SK-N-SH (cell line): ENCODE measurements around the gene CNBP. TPM values are rescaled to one million over a fixed set of nuclear protein-coding genes. Genes with fewer than 3 reads are reported as not detected.

Experiments
- CTCF ChIA-PET: fragments of 300-600, 350-600 bp; formaldehyde crosslinking; extraction: SDS; loops from one replicate; lab custom pipeline; 2021; lab: Yijun Ruan, JAX
- POLR2A ChIA-PET: fragments of 350-600 bp; sonication (Branson Sonifier 250); formaldehyde crosslinking; extraction: SDS; loops from one replicate; lab custom pipeline; 2020; ENCODE audit warnings: antibody characterized with exemption, inconsistent platforms; lab: Yijun Ruan, JAX
- DNase-seq: peaks from one replicate; pipeline ENCODE4 v3.0.0; 2012
- H2AFZ ChIP-seq: fragments of 200-600 bp; sonication (generic); 2 replicates; pipeline ENCODE4 v1.8.1; 2016; ENCODE audit warnings: antibody characterized with exemption, mild to moderate bottlenecking, low read depth
- H3F3A ChIP-seq: fragments of 200-600 bp; sonication (generic); replicated peaks from 2 replicates; pipeline ENCODE3; 2016; ENCODE audit warnings: antibody characterized with exemption, mild to moderate bottlenecking; ENCODE audit not compliant: insufficient read depth
- H3K27ac ChIP-seq, 2 experiments: fragments of 200-500 bp in 1 of 2; fragments of 200-600 bp in 1 of 2; sonication (Bioruptor generic) in 1 of 2; sonication (generic), shearing (Covaris generic) in 1 of 2; 2 replicates each; pipeline versions ENCODE4 v1.5.1 to v1.6.1; 2014 to 2016; ENCODE audit warnings: low read depth in 2 of 2, inconsistent platforms in 1 of 2, low read length in 1 of 2, mild to moderate bottlenecking in 1 of 2, mixed read lengths in 1 of 2
- H3K27me3 ChIP-seq: fragments of 200-600 bp; sonication (generic), shearing (Covaris generic); 2 replicates; pipeline ENCODE4 v1.6.1; 2016; ENCODE audit warnings: mixed run types; ENCODE audit not compliant: insufficient read depth
- H3K36me3 ChIP-seq, 2 experiments: fragments of 200-500 bp in 1 of 2; fragments of 200-600 bp in 1 of 2; sonication (Bioruptor generic) in 1 of 2; sonication (generic) in 1 of 2; replicated peaks in 1 of 2; 2 replicates each; pipeline versions ENCODE3 to v1.5.1; 2014 to 2016; ENCODE audit warnings: low read length in 1 of 2, mild to moderate bottlenecking in 1 of 2; ENCODE audit not compliant: insufficient read depth in 2 of 2, control insufficient read depth in 1 of 2
- H3K4me1 ChIP-seq, 2 experiments: fragments of 200-500 bp in 1 of 2; fragments of 200-600 bp in 1 of 2; sonication (Bioruptor generic) in 1 of 2; sonication (generic), shearing (Covaris generic) in 1 of 2; 2 replicates each; pipeline versions ENCODE4 v1.5.1 to v1.6.1; 2014 to 2016; ENCODE audit warnings: low read depth in 1 of 2, low read length in 1 of 2, mixed run types in 1 of 2; ENCODE audit not compliant: insufficient read depth in 2 of 2, control insufficient read depth in 1 of 2
- H3K4me2 ChIP-seq: fragments of 200-600 bp; sonication (generic), shearing (Covaris generic); 2 replicates; pipeline ENCODE4 v1.6.1; 2017; ENCODE audit warnings: mixed run types
- H3K4me3 ChIP-seq, 2 experiments: fragments of 200-500 bp in 1 of 2; fragments of 200-600 bp in 1 of 2; sonication (Bioruptor generic) in 1 of 2; sonication (generic), shearing (Covaris generic) in 1 of 2; 2 replicates each; pipeline versions ENCODE4 v1.5.1 to v1.8.1; 2014 to 2016; ENCODE audit warnings: low read depth in 2 of 2, inconsistent platforms in 1 of 2, low read length in 1 of 2, mild to moderate bottlenecking in 1 of 2, mixed read lengths in 1 of 2, moderate library complexity in 1 of 2
- H3K79me2 ChIP-seq: fragments of 200-600 bp; sonication (generic); 2 replicates; pipeline ENCODE4 v1.8.1; 2017; ENCODE audit warnings: mild to moderate bottlenecking; ENCODE audit not compliant: insufficient read depth
- H3K9ac ChIP-seq: fragments of 200-600 bp; sonication (generic); 2 replicates; pipeline ENCODE4 v1.6.1; 2017; ENCODE audit warnings: mixed run types
- H3K9me2 ChIP-seq: fragments of 200-600 bp; sonication (generic); 2 replicates; pipeline ENCODE4 v1.6.1; 2017; ENCODE audit warnings: mixed run types
- H3K9me3 ChIP-seq: fragments of 200-600 bp; sonication (generic); 2 replicates; pipeline ENCODE4 v1.6.1; 2017; ENCODE audit warnings: mixed run types, mild to moderate bottlenecking, moderate library complexity
- H4K20me1 ChIP-seq: fragments of 200-600 bp; sonication (generic); 2 replicates; pipeline ENCODE4 v1.6.1; 2017; ENCODE audit warnings: mild to moderate bottlenecking, mixed run types; ENCODE audit not compliant: insufficient read depth
- EZH2phosphoT487 ChIP-seq: fragments of 200-600 bp; sonication (generic); IDR thresholded peaks from 2 replicates; pipeline ENCODE4 v1.6.1; 2017; ENCODE audit warnings: low read depth, mixed run types, mild to moderate bottlenecking, antibody characterized with exemption, moderate library complexity, borderline replicate concordance
- FOXJ3 ChIP-seq: sonication (generic); formaldehyde crosslinking; IDR thresholded peaks from 2 replicates; pipeline ENCODE4 v1.5.1; 2020; ENCODE audit warnings: mild to moderate bottlenecking, missing genetic modification reagents
- POLR2AphosphoS5 ChIP-seq: IDR thresholded peaks from 2 replicates; pipeline ENCODE4 v1.6.1; 2012; ENCODE audit warnings: low read depth, low read length
- RAD21 ChIP-seq: IDR thresholded peaks from 2 replicates; pipeline ENCODE4 v1.6.1; 2012; ENCODE audit warnings: mild to moderate bottlenecking, low read length
- RFX5 ChIP-seq: IDR thresholded peaks from 2 replicates; pipeline ENCODE4 v1.6.1; 2012; ENCODE audit warnings: mild to moderate bottlenecking, improper control_type of control experiment, low read length
- TCF12 ChIP-seq: IDR thresholded peaks from 2 replicates; pipeline ENCODE4 v1.4.0; 2012
- USF2 ChIP-seq: fragments of 150-350 bp; IDR thresholded peaks from 2 replicates; pipeline ENCODE4 v1.6.1; 2017; ENCODE audit warnings: antibody characterized with exemption, low read length, low read depth, borderline replicate concordance
- YY1 ChIP-seq: IDR thresholded peaks from 2 replicates; pipeline ENCODE4 v1.4.0; 2012; ENCODE audit warnings: low read depth, mild to moderate bottlenecking
- WGBS: methylation state at CpG from one replicate; pipeline ENCODE4 v1.1.6; 2017; ENCODE audit warnings: low lambda C conversion rate; 5-methylcytosine and 5-hydroxymethylcytosine counted together
- polyA plus RNA-seq, 3 experiments: library from polyadenylated mRNA; depleted of rRNA; stranded (reverse); fragments of >200 nt; gene quantifications; 2 replicates each; pipeline ENCODE4 v1.2.3, GENCODE V29; 2012
- TF ChIP-seq, protein P1 (sequence below): IDR thresholded peaks from 2 replicates; pipeline ENCODE4; 2012
- TF ChIP-seq, protein P2 (sequence below): IDR thresholded peaks from 2 replicates; pipeline ENCODE4 v1.4.0; 2012; ENCODE audit warnings: low read depth, borderline replicate concordance
- TF ChIP-seq, protein P3 (sequence below): IDR thresholded peaks from 2 replicates; pipeline ENCODE4 v1.6.1; 2012; ENCODE audit warnings: mild to moderate bottlenecking, low read depth, low read length, moderate library complexity
- TF ChIP-seq, protein P4 (sequence below): IDR thresholded peaks from 2 replicates; pipeline ENCODE4 v1.4.0; 2012; ENCODE audit warnings: low read depth, borderline replicate concordance

Gene CNBP
- polyA plus RNA-seq, 1 of the 3 experiments (the other 2 are of a cell fraction) = 240 TPM

GRCh38 chr3:129187857-129188256 is 4.2 kb upstream of the CNBP start:
- H3F3A ChIP-seq = peaks cover 21% of the 10 kb centered on the region
- H3K36me3 ChIP-seq = no peaks in the 10 kb centered on the region
- 48% methylated on average over 1 of the region's 1 CpG for WGBS

DNA sequence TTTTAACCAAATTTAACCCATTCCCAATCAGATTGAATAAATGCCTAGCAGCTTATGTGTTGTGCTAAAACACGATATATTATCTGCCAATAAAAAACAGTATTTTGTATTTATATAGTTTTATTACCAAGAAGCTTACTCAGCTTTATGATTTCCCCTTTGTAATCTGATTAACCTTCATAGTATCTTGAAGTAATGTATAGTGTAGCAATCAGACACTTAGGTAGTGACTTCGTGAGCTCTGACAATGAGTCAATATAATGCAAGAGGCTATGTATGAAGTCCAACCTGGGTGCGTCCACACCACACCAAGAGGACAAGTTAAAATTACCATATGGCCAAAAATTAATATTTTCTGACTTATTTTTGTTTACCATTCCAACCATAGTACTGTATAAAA is 2.1 kb upstream of the CNBP start:
- no peak overlapping the region for H3K9ac ChIP-seq
- peaks cover 13% of the 10 kb centered on the region for H3F3A ChIP-seq
- WGBS = 88% methylated on average over 3 of the region's 3 CpGs
- H3K9me2 ChIP-seq = no peaks in the 10 kb centered on the region
- H3K9me3 ChIP-seq = no peaks in the 10 kb centered on the region
- no peaks in the 10 kb centered on the region for H3K27me3 ChIP-seq
- DNase-seq = no peak
- peaks cover 3 to 4% of the 10 kb centered on the region in 2 experiments; a peak in 3 of 4 replicates for H3K4me1 ChIP-seq
- no peak overlapping the region for H3K27ac ChIP-seq
- CTCF ChIA-PET = interaction anchor here (0.9 to 2.4 kb wide), 4 partner anchors 18 to 215 kb away, joined by 3 to 14 read pairs (median 3); a partner anchor contains a TSS
- H3K4me3 ChIP-seq = no peak overlapping the region
- POLR2A ChIA-PET = no interaction called here
- H3K79me2 ChIP-seq = peaks cover 55% of the 10 kb centered on the region
- no peak overlapping the region for H2AFZ ChIP-seq
- 0 out of 2 replicates have a peak overlapping the region, but pooled peaks have one; percentile 90 for H3K4me2 ChIP-seq
- peaks cover 22% of the 10 kb centered on the region for H4K20me1 ChIP-seq
- H3K36me3 ChIP-seq = peaks cover 0 to 3% of the 10 kb centered on the region in 2 experiments
- TF ChIP-seq POLR2AphosphoS5 (no peak), USF2 (no peak), YY1 (no peak), TCF12 (no peak), FOXJ3 (CRISPR knock-in tag) (no peak), RAD21 (no peak)
- TF ChIP-seq, protein P1, sequence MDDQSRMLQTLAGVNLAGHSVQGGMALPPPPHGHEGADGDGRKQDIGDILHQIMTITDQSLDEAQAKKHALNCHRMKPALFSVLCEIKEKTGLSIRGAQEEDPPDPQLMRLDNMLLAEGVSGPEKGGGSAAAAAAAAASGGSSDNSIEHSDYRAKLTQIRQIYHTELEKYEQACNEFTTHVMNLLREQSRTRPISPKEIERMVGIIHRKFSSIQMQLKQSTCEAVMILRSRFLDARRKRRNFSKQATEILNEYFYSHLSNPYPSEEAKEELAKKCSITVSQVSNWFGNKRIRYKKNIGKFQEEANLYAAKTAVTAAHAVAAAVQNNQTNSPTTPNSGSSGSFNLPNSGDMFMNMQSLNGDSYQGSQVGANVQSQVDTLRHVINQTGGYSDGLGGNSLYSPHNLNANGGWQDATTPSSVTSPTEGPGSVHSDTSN = no peak
- TF ChIP-seq, protein P2, sequence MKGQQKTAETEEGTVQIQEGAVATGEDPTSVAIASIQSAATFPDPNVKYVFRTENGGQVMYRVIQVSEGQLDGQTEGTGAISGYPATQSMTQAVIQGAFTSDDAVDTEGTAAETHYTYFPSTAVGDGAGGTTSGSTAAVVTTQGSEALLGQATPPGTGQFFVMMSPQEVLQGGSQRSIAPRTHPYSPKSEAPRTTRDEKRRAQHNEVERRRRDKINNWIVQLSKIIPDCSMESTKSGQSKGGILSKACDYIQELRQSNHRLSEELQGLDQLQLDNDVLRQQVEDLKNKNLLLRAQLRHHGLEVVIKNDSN = no peak
- TF ChIP-seq, protein P3, sequence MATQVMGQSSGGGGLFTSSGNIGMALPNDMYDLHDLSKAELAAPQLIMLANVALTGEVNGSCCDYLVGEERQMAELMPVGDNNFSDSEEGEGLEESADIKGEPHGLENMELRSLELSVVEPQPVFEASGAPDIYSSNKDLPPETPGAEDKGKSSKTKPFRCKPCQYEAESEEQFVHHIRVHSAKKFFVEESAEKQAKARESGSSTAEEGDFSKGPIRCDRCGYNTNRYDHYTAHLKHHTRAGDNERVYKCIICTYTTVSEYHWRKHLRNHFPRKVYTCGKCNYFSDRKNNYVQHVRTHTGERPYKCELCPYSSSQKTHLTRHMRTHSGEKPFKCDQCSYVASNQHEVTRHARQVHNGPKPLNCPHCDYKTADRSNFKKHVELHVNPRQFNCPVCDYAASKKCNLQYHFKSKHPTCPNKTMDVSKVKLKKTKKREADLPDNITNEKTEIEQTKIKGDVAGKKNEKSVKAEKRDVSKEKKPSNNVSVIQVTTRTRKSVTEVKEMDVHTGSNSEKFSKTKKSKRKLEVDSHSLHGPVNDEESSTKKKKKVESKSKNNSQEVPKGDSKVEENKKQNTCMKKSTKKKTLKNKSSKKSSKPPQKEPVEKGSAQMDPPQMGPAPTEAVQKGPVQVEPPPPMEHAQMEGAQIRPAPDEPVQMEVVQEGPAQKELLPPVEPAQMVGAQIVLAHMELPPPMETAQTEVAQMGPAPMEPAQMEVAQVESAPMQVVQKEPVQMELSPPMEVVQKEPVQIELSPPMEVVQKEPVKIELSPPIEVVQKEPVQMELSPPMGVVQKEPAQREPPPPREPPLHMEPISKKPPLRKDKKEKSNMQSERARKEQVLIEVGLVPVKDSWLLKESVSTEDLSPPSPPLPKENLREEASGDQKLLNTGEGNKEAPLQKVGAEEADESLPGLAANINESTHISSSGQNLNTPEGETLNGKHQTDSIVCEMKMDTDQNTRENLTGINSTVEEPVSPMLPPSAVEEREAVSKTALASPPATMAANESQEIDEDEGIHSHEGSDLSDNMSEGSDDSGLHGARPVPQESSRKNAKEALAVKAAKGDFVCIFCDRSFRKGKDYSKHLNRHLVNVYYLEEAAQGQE = no peak

More at GRCh38 chr3:129187857-129188256, 4.2 kb upstream of the CNBP start:
- no peaks in the 10 kb centered on the region for H3K9me3 ChIP-seq
- peaks cover 3 to 4% of the 10 kb centered on the region in 2 experiments; a peak in 3 of 4 replicates for H3K4me1 ChIP-seq
- no peak overlapping the region for H3K4me3 ChIP-seq
- no peak overlapping the region for H3K9ac ChIP-seq
- TF ChIP-seq USF2 (no peak), EZH2phosphoT487 (no peak), RFX5 (no peak)
- TF ChIP-seq, protein P4, sequence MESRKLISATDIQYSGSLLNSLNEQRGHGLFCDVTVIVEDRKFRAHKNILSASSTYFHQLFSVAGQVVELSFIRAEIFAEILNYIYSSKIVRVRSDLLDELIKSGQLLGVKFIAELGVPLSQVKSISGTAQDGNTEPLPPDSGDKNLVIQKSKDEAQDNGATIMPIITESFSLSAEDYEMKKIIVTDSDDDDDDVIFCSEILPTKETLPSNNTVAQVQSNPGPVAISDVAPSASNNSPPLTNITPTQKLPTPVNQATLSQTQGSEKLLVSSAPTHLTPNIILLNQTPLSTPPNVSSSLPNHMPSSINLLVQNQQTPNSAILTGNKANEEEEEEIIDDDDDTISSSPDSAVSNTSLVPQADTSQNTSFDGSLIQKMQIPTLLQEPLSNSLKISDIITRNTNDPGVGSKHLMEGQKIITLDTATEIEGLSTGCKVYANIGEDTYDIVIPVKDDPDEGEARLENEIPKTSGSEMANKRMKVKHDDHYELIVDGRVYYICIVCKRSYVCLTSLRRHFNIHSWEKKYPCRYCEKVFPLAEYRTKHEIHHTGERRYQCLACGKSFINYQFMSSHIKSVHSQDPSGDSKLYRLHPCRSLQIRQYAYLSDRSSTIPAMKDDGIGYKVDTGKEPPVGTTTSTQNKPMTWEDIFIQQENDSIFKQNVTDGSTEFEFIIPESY = no peak
- TF ChIP-seq, protein P1 = no peak
- peaks cover 1% of the 10 kb centered on the region; the same call in 1 of the 2 replicates for H4K20me1 ChIP-seq
- peaks cover 35% of the 10 kb centered on the region for H3K79me2 ChIP-seq
- H3K4me2 ChIP-seq = no peak overlapping the region
- no peak overlapping the region for H2AFZ ChIP-seq
- H3K9me2 ChIP-seq = no peaks in the 10 kb centered on the region
- CTCF ChIA-PET = interaction anchor here (1.0 kb wide), 1 partner anchor 58 kb away, joined by 4 read pairs; no protein-coding TSS in a partner anchor
- no peak overlapping the region for H3K27ac ChIP-seq
- POLR2A ChIA-PET = no interaction called here
- no peak for DNase-seq
- no peaks in the 10 kb centered on the region for H3K27me3 ChIP-seq
